HG02678 (cell line): ENCODE results near the gene RALGAPA2.

Experiments used
- ATAC-seq: cut with Tn5 transposase; IDR thresholded peaks from one replicate; pipeline ENCODE4 v1.9.1; 2021; ENCODE audit warnings: mild to moderate bottlenecking, moderate library complexity; ENCODE audit not compliant: unreplicated experiment

The RALGAPA2 gene

DNA sequence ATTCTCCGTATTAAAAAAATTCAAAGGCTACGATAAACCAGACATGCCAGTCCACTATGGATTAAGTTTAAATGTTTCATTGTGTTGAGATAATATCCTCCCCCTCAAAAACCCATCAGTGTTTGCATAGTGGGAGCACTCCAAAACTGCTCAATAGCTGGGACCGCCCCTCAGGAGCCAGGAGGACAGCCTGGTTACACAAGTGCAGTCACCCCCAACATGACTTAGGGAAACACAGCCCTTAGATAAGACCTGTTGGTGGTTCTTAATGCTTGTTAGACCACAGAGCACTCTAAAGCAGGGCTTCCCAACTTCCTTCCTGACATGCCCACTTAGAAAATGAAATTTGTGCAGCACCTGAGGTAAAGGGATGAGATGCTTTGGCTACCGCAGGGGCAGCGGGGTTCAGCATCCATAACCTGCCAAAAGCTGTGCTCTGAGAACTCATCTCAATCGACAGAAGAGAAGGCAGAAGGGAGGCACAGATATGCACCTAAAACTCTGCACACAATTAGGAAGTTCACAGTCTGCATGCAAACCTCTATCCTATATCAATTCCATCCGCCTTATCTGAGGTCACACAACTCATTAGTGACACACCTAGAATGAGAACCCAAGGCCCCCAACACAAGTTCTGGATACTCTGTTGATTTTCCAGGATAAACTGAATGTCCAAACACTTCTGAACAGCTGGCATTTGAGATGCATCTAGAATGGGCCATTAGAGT, 74.3 kb downstream of the RALGAPA2 start:
- no peak for ATAC-seq

DNA sequence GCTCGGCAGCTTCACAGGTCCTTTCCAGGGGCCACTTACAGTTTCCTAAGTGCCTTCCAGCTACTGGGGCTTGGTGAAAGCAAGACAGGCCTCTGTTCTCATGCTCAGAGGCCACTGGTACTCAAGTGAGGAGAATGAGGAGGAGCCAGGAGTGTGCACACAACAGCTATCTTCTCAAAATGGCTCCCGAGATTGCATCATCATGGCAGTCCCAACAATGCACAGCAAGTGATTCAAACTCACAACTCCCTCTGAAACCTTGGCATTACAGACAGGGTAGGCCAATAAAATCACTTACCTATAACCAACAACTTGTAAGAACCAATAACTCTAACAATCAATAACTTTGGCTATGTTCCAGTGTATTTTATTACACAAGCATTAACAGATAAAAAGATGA, 77.4 kb downstream of the RALGAPA2 start:
- no peak for ATAC-seq

DNA sequence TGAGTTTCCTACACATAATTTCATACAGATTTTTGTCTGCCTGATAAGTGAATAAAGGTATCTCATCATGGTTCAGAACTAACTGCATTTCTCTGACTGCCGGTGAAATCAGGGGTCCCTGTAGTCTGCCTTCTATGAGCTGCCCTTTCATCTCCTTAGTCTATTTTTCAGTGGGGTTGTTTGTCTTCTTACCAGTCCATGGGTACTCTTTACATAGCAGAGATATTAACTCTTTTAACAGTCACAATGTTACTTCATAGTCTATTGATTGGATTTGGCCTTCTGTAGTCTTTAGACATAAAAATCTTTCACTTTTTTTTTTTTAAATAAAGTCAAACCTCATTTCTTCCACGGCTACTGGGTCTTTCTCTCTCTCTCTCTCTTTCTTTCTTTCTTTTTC, 79.8 kb downstream of the RALGAPA2 start:
- ATAC-seq, result no peak

DNA sequence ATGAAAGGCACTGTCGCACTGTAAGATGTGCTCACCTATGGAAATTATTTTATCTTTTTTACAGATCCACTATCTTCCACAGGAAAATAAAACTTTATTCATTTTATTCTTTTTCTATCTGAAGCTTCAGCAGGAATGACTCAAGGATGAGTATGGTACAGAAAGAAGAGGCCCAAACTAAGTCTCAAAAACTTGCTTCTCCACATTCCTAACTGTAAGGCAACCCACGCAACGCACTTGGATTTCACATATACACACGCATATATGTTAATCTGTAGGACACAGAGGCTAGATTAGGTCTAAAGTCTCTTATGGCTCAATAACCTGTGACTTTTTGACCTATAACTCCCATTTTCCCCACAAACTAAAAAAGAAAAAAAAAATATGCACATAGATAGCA, 81.9 kb downstream of the RALGAPA2 start:
- no peak for ATAC-seq

DNA sequence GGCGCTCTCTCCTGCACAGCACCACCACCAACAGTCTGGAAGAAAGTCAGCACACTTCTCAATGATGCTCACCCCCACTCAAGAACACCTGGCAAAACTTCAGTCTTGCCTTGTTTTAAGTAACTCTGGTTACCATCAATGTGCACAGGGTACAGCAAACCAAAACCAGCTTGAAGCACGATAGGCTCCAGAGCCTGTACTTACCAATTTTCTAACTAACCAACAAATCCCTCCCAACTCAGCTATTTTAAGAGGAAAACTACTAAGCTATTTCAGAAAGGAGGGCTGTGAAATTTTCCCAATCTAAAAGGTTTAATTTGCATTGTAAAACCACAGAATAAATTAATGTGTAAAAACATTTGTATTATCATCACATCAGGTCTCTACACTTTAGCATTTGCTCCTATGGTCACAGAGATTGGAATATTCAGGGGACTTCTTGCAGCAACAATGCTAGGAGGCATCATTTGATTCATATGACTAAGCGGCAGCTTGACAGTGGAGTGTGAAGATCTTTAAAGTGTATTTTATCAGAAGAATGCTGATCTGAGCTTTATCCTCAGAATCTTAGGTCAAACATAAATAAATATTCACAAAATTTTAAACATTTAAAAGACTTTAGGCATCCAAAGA, 82.8 kb downstream of the RALGAPA2 start:
- no peak for ATAC-seq

DNA sequence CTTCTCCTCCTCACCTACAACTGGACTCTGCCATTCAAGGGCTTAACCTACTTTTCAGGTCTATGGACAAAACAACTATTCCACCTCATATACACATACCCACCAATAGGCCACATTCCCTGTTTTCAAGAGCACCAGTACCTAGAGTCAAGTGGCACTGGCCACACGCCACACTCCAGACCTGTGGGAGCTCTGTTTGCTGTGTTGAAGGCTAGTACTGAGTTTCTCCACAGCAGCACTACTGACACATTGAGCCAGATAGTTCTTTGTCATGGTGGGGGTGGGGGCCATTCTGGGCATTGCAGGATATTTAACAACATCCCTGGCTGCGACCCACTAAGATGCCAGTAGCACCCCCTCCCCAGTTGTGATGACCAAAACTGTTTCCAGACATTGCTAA, 84.1 kb downstream of the RALGAPA2 start:
- no peak for ATAC-seq

DNA sequence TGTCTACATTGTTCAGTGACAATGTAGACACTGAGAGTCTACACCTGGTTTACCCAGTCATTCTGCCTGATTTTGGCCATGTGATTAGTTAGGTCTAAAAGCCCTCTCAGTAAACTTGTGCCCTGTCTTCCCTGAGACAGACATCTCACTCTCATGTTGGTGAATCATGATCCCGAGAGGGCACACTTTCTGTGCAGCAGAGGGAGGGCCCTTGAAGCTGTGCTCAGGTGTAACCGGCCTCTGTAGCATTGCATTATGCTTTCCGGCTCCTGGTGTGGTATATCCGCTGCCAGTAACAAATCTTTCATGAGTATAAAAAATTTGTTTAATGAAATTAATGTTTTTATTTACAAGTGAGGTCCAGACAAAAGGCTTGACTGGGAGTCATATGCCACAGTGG, 85.0 kb downstream of the RALGAPA2 start:
- ATAC-seq, result no peak

DNA sequence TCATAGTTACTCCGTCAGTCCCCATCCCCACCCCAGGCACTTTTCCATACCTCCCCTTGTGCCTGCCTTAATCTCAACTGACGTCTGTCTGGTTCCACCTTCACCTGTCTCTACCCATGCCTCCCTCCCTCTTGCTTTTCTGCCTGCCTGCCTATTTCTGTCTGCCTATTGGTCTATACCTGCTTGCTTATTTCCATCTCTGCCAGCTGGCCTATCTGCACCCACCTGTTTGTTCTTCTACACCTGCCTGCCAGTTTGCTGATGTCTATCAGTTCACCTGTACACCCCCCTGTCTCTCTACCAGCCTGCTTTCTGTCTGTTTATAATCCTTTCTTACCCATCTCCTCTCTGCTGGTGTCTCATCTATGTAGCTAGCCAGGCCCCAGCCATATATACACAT, 87.5 kb downstream of the RALGAPA2 start:
- ATAC-seq, result no peak

DNA sequence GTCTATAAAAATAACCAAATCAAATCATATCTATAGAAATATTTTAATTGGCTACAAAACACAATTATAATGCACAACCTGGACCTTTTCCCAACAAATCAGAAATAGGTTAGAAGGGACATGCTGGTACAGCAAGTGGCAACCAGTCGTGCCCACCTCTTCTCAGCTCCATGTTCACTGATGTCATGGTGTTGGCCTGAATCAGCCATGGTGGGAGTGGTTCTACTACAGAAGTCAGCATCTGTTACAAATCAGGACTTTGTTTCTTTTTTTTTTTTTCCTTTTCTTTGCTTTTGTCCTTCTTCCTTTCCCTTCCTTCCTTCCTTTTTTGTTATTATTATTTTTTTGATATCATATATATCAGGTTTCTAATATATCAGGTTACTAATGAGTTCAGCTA, 91.2 kb downstream of the RALGAPA2 start:
- no peak for ATAC-seq

DNA sequence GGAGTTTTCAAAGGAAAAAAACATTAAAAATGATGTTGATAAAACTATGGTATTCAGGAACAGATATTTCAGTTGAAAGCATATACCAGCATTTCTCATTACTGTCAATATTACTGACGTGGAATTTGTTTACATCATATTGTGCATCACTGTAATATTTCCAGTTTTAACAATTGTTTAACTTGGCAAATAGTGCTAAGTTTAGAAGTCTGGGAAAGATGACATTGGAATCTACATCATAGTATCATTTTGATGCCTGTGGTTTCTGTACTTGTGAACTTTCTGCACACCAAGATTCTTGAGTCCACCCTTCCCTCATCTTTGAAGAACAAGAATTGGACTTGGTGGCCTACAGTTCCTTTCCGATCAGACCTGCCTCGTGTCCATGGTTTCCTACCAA, 98.1 kb downstream of the RALGAPA2 start:
- no peak for ATAC-seq

DNA sequence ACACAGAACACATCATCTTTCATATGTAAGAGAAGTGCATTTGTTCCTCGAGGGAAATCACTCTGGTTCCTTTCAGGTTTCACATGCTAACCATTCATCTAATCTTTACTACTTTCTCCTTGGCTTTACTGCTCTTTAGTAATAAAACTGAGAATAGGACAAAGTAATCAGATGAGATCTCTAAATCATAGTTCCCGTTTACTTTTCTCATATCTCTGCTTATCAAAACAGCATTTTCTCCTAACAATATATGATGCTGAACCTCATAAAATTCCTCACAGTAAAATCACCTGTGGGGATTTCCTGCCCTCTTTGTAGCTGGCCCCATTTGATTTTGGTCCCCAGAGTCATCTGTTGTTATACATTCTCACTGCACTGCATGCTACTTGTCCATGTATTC, 100.2 kb downstream of the RALGAPA2 start:
- no peak for ATAC-seq

DNA sequence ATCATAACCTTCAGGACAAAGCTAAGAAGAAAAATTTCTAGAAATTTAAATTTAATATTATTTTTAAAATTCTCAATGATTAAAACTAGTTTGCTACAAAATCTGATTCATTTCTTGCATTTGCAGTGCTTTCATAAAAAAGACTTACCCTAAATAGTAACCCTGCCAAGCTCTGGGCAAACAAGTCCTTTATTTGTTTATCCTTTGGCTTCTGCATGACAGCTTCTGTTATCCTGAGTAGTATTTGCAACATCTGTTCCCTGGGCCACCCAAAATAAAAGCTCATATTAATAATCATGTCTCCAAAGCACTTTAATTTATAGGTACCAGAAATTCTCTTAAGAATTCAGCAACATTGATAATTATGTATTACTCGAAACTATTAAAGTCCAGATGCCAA, 101.3 kb downstream of the RALGAPA2 start:
- no peak for ATAC-seq

DNA sequence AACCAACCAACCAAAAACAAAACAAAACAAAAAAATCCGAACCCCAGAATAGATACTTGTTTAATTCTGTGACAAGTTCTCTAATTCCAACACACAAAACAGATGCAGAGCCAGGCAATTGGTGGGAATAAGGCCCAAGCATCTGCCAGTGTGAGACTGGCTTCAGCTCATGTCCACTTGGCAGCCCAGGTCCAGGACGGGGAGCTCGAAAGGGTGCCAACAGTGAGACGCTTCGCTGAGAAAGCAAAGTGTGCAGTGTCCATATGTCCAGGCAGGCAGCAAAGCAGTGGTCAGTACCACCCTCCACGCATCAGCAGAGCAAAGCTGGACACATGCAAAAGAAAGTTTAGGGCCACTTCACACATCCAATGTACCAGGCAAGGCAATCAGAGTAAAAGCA, 102.9 kb downstream of the RALGAPA2 start:
- ATAC-seq, result no peak

DNA sequence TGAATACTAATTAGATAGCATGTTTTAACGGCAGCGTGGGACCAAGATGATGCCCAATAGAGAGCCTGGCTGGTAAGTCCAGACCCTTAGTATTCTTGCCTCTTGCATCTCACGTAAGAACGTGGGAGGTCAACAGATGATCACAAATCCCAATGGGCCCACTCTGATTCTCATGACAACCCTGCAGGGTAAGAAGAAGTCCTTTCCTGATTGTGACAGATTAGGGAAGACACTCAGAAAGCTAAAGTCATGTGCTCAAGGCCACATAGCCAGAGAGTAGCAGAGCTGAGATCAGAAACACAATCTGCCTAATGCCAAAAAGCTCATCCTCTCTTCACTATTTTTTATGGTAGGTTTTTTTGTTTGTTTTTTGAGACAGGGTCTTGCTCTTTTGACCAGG, 103.8 kb downstream of the RALGAPA2 start:
- no peak for ATAC-seq

DNA sequence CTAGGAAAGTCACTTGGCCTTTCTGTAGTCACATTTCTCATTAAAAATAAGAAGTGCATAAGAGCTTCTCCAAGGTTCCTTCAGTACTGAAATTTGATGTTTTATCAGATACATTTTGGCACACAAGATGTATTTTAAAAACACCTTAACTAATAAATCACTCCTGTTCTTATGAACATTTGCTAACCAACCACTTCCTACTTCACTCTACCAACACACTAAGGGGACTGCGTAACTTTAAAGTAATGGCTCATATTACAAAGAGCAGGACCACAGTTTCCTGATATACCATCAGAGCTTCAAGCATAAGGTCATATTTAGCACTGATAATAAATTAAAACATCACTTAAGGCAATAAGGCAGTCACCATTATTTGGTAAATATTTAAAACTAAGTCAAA, 104.4 kb downstream of the RALGAPA2 start:
- no peak for ATAC-seq

DNA sequence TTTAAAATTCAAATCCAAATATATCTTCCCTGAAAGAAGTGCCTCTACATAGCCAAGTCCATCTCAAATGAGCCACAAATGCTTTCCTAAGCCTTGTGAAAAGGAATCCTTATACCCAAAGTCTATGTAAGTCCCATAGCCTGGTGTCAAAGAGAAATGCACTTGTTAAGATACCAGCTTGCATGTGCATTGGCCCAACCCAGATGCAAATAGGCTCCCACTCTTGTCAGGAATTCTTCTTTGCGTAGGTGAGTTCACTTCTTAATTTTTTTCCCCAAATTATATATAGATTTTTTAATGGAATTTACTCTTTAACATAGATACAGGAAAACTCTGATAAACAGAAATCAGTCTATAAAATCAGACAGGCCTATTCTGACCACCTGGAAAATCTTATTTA, 105.6 kb downstream of the RALGAPA2 start:
- no peak for ATAC-seq

DNA sequence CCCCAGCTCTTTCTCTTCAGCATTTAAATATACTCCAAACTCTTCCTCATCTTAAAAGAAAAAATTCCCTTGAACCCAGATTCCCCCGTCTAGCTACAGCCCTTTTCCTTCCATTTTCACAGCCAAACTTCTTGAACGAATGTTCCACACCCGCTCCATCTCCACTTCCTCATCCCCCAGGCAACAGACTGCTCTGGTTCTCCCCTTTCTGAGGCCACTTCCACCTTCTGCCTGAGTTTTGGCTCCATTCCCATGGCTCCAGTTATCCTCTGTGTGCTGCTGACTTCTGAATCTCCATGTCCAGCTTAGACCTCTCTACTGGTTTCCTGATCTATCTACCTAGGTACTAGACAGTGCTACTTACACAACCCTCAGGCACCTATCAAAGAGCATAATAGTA, 106.4 kb downstream of the RALGAPA2 start:
- ATAC-seq, result no peak

DNA sequence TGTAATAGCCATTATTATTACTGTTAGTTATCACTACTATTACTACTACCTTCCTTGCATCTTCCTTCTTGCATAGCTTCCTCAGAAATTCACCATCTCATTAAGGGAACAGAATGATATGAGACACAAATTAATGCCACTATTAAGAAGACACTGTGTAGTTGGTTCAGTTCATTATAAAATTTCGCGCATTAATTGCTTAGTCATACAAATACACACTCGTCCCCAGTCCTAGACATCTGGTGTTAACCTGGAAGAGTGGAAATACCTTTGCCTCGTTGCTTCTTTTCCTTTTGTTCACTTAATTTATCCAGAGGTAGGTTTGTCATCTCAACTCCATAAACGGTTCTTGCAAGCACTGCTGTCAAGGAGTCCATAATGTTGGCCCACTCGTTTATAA, 107.5 kb downstream of the RALGAPA2 start:
- ATAC-seq, result no peak

DNA sequence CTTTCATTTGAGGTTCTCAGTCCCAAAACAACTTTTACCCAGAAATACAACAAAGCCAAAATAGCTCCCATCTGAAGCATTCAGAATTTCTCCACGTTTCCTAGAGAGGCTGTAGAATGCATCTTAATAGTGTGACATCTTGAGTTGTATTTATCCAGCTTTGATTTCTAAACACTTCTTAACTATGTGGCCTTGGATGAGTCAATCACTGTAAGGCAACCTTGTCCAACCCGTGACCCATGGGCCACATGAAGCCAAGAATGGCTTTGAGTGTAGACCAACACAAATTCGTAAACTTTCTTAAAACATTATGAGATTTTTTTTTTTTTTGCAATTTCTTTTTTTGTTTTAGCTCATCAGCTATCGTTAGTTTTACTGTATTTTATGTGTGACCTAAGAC, 108.1 kb downstream of the RALGAPA2 start:
- no peak for ATAC-seq

DNA sequence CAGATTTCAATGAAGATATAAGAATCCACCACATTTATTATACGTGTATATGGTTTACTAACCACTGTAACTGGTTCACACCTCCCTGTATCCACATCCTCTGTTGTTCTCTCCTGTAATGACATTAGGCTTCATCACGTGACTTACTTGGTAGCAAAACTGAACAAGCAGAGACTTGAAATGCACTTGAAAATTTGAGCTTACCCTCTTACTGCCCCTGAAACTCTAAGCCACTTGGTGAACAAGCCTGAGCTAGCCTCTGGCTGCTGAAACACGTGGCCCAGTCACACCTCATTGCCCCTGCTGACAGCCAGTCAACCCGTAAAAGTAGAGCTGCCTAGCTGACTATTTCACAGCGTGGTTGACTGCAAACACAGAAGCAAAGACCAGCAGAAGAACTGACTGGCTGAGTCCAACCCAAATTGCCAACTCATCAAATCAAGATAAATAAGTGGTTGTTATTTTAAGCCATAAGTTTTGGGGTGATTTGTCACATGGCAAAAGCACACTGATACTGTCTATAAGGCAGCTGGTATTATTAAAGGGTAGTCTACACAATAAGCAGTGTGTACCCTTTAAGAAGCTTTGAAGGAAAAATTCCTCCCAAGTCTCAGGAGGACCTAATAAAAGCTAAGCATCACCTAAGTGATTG, 109.0 kb downstream of the RALGAPA2 start:
- peak; percentile 98 for ATAC-seq

DNA sequence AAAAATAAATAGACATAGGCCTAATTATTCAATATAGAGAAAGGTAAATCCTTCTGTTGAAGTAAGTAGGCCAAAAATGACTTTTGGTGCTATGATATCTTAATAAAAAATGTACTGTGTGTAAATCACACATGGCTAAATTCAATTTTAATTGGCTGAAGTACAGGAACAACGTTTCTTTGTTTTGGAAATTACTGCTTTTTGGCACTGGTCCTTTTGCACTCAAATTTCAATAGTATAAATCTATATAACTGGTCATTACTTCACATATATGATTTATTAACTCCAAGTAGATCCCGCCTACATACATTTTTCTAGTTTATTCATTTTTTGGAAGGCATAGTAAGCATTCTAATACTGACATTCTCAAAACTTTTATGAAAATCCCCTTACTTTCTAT, 114.5 kb downstream of the RALGAPA2 start:
- ATAC-seq, result no peak

DNA sequence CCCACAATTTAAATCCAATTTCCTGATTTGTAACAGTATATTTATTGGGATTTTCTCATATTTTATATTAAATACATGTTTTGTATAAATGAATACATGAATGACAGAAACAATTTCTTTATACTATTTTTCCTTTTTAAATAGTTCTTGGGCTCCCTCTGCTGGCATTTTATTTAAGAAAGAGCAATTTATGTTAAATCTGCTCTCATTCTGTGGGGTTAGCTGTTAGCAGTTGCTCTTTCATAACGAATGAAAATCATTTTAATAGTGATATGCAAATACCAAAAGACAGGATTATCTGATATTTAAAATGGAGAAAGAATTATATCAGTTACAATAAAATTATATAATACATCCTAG, 118.3 kb downstream of the RALGAPA2 start:
- no peak for ATAC-seq
